ENCODE results near the gene MAP4K3.

DNA sequence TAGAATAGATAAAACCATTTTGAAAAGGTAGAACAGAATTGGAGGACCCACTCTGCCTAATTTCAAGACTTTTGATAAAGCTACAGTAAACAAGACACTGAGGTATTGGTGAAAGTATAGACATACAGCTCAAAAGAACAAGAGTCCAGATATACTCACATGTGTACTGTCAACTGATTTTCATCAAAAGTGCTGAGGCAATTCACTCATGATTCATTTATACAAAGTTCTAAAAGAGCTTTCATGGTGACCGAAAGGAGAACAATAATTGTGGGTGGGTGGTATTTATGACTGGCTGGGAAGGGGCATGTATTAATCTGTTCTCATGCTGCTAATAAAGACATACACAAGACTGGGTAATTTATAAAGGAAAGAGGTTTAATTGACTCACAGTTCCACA lies 7.3 kb downstream of the MAP4K3 start:
- TF ChIP-seq ATF7 (IDR thresholded peaks at IDR 0.05; ENCODE audit: low read depth): no peak
- TF ChIP-seq CTCF (IDR thresholded peaks at IDR 0.05 in 2 of 3, conservative IDR thresholded peaks at IDR 0.05 in 1 of 3; ENCODE audit: control insufficient read depth in 2 of 3, extremely low read depth in 1 of 3, insufficient read depth in 1 of 3, low read depth in 3 of 3, low read length in 3 of 3): no peak
